Hematopoietic multipotent progenitor cell (in vitro differentiated cells): ENCODE data around the gene CDCP2. TPM values are rescaled to one million over a fixed set of nuclear protein-coding genes. Genes with fewer than 3 reads are reported as not detected.
"Not testable (repeated sequence)": the region's sequence is repeated elsewhere in the genome, so short reads cannot be mapped to it uniquely, and the experiment has no call there.

Experiments
- DNase-seq, 3 donors: peaks; one replicate each; pipeline ENCODE4 v3.0.0-alpha.2; 2011 to 2015; ENCODE audit warnings: low read depth in 2 of 3, low spot score in 2 of 3
- small RNA-seq: library from RNA; depleted of rRNA; stranded (forward); fragments of <200 nt; gene quantifications from one replicate; pipeline ENCODE3, GENCODE V24; 2012
- total RNA-seq: library from RNA; depleted of rRNA; stranded (reverse); fragments of >200 nt; gene quantifications from one replicate; pipeline ENCODE4 v1.2.3, GENCODE V29; 2012

The CDCP2 gene
- total RNA-seq, 1 donor = under 0.01 TPM

DNA sequence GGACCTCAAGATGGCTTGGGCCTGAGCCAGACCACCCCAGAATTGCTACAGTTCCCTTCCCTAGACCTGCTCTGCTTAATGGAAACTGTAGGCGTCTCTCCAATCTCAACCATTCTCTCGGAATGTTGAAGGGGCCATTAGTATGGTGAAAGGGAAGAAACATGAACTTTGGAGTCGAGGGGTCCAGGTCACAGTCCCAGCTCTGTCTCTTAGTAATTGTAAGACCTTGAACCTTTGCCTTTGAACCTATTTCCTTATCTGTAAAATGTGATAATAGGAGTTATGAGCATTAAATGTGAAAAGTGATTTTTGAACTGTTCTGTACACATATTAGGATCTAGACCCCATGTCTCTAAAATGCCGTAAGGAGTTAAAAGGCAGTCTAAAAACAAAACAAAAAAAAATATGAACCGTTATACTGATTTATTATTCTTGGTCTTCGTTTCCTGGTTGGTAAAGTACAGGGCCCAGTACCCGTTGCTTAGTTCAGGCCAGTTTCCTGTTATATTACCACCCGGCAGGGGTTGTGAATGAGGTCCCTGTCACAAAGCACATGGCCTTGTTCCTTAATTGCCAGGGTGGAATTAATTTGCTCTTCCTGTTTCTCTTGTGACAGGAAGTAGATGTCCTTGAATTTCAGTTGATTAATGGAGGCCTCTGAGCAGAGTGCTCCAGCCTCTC is 57.1 kb downstream of the CDCP2 start:
- DNase-seq = peak in 2 of 3 donors; percentile 67 to 86

DNA sequence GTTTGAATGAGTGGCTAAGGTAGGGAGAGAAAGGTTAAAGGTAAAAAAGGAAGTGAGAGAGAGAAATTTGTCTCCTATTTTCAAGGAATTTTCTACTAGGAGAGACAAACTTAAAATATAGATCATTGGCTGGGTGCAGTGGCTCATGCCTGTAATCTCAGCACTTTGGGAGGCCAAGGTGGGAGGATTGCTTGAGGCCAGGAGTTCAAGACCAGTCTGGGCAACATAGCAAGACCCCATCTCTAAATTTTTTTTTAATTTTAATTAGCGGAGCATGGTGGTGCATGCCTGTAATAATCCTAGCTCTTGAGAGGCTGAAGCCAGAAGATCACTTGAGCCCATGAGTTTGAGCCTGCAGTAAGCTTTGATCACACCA is 58.1 kb downstream of the CDCP2 start:
- not testable (repeated sequence) for DNase-seq

DNA sequence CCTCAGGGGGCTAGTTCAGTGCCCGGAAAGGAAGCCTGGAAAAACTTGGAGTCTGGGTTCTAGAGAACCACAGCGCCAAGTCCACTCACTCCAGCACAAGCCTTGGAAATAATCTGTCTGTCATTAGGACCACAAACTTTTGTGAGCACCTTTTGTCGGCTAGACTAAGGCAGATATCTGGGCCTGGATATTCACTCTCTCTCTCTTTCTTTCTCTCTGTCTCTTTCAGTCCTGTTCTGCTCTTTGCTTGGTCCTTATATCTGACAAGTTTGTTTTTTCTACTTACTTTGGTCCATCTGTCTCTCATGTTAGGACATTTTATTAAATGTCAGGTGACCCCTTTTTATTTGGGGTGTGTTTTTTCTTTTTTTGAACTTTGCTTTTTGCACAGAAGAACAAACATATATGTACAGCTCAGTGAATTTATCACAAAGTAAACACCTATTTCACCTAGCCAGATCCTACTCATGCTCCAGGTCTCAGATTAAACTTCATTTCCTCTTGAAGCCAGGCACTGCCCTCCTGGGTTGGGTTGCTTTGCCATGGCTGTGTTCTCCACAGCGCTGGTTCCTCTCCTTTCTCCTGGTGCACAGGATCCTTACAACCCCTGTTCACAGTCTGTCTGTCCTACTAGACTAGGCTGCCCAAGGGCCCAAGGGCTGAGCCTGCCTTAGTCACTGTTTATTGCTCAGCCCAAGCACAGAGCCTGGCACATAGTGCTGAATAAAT is 58.6 kb downstream of the CDCP2 start:
- no peak for DNase-seq

DNA sequence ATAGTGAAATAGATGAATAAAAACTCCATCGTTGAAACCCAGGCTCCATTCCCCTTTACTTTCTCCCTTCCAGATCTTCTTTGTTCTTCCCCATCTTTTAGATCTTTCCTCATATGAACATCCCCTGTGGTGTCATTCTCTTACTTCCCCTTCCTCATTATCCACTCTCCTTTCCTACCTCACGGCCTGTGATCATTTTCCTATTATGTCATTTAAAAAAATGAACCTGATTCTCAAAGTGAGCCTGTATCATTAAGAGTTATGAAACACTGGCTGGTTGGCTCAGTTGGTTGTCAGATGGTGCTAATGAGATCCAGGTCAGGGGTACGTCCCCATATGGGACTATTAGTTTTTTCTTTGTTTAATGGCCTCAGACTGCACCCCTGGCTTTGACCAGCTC is 61.1 kb downstream of the CDCP2 start:
- DNase-seq = no peak

DNA sequence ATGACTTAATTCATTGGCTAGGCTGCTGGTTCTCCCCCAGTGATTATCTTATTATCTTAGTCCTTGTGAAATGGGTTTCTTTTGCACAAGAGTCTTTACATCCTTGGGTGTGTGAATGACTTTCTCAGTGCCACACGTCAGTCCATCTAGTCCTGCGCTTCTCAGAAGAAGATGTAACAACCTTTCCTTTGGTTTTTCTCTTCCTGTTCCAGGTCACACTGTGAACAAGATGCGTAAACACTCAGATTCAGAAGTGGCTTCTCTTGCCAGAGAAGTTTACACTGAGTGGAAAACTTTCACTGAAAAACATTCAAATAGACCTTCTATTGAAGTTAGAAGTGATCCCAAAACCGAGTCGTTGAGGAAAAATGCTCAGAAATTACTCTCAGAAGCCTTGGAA is 64.4 kb downstream of the CDCP2 start:
- no peak for DNase-seq

DNA sequence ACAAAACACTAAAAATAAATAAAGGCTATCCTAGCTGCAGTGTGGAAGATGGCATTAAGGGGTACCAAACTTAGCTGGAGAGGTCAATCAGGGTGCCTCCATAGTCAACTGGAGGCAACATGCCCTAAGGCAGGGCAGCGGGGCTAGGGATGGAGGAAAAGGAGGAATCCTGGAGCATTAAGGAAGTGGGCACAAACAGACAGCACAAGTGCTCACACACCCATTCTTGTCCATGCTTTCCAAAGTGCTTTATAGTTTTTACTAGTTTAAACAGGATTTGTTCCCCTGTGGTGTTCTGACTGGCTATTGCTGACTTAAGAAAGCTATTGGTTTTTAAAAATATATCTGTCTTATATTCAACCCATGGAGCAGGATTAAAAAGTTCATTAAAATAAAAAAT is 66.0 kb downstream of the CDCP2 start:
- DNase-seq = no peak

DNA sequence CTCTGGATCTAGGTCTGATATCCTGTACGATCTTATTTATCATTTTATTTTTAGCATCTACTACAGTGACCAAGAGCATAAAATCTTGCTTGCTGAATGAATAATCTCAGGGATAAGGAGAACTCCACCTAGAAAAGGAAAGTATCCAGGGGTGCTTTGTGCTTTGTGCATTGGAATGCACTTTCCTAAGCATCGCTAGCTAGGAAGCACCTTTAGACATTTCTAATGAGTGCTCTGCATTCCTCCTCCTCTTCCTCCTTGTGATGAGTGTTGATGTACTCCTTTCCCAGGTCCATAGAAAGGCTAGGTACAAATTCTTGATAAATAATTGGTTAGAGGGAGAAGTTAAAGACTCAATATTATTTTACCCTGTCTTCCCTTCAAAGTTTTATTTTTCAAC is 68.0 kb downstream of the CDCP2 start:
- no peak for DNase-seq

Small RNA genes within 50 kb of the gene (small RNA-seq; reads per million reads assigned to genes)
- not detected for gene AL353898.1
- not detected for gene AL353898.2

Other genes starting within 250 kb of the CDCP2 start
- 5.9 TPM for gene IFT25, start 207.3 kb downstream of the CDCP2 start, total RNA-seq
- 8.9 TPM for gene LRRC42, start 206.7 kb downstream of the CDCP2 start, total RNA-seq
- not detected for gene LDLRAD1, start 134.8 kb downstream of the CDCP2 start, total RNA-seq
- 177 TPM for gene TMEM59, start 99.8 kb downstream of the CDCP2 start, total RNA-seq
- gene TCEANC2, start 99.4 kb downstream of the CDCP2 start, total RNA-seq = 7.5 TPM
- 8.6 TPM for gene CYB5RL, start 47.0 kb upstream of the CDCP2 start, total RNA-seq
- gene MRPL37, start 47.2 kb upstream of the CDCP2 start, total RNA-seq = 85.4 TPM